ENCODE data around the gene ONECUT2.

GRCh38 chr18:57426187-57426586 is 9.0 kb upstream of the ONECUT2 start:
- TF ChIP-seq POLR2AphosphoS5 (IDR thresholded peaks at IDR 0.05; ENCODE audit: low read depth, low read length) (no peak), CTCF (IDR thresholded peaks at IDR 0.05 in 2 of 3, conservative IDR thresholded peaks at IDR 0.05 in 1 of 3; ENCODE audit: borderline replicate concordance in 1 of 3, insufficient read depth in 1 of 3, low read depth in 2 of 3, low read length in 2 of 3) (no peak), POLR2A (IDR thresholded peaks at IDR 0.05; ENCODE audit: borderline replicate concordance, extremely low read depth, insufficient read depth, insufficient read length) (no peak), EGR1 (IDR thresholded peaks at IDR 0.05; ENCODE audit: low read depth) (no peak), SIN3A (IDR thresholded peaks at IDR 0.05; ENCODE audit: low read depth) (no peak), EZH2 (IDR thresholded peaks at IDR 0.05) (no peak), EZH2phosphoT487 (IDR thresholded peaks at IDR 0.05; ENCODE audit: borderline replicate concordance) (no peak), CEBPB (IDR thresholded peaks at IDR 0.05; ENCODE audit: low read depth) (no peak), REST (IDR thresholded peaks at IDR 0.05; ENCODE audit: low read depth) (no peak), JUND (IDR thresholded peaks at IDR 0.05) (no peak)

Data from HCT116 (cell line).